HepG2 (cell line): ENCODE data around the gene ZNF597. TPM values are rescaled to one million over a fixed set of nuclear protein-coding genes. Genes with fewer than 3 reads are reported as not detected.

ENCODE experiments used
- CCDC6 ChIP-seq: sonication (generic); formaldehyde crosslinking; IDR thresholded peaks from 2 replicates; pipeline ENCODE4 v1.8.1; 2022; ENCODE audit warnings: mild to moderate bottlenecking, missing genetic modification reagents, moderate library complexity
- CREBL2 ChIP-seq: sonication (generic); formaldehyde crosslinking; IDR thresholded peaks from 2 replicates; pipeline ENCODE4 v1.8.1; 2023; ENCODE audit warnings: missing genetic modification reagents, mild to moderate bottlenecking, borderline replicate concordance
- FOXO1 ChIP-seq: sonication (generic); formaldehyde crosslinking; IDR thresholded peaks from 2 replicates; pipeline ENCODE4 v1.4.0; 2020; ENCODE audit warnings: missing genetic modification reagents
- HMG20B ChIP-seq: conservative IDR thresholded peaks from 2 replicates; pipeline ENCODE4 v1.6.1; 2016; ENCODE audit warnings: missing genetic modification reagents, missing compliant biosample characterization
- NFYC ChIP-seq: IDR thresholded peaks from 2 replicates; pipeline ENCODE4 v1.6.1; 2016; ENCODE audit warnings: missing genetic modification reagents, missing compliant biosample characterization
- NR2C2 ChIP-seq: sonication (generic); formaldehyde crosslinking; IDR thresholded peaks from 2 replicates; pipeline ENCODE4 v1.4.0; 2020; ENCODE audit warnings: missing genetic modification reagents, mild to moderate bottlenecking, moderate library complexity, borderline replicate concordance
- RAD51 ChIP-seq: fragments of 450-650 bp; IDR thresholded peaks from 2 replicates; pipeline ENCODE4 v1.6.1; 2016; ENCODE audit warnings: borderline replicate concordance
- REST ChIP-seq, 2 experiments: IDR thresholded peaks; 2 replicates each; pipeline ENCODE4 v1.6.1; 2011 to 2012; ENCODE audit warnings: low read length in 2 of 2, borderline replicate concordance in 1 of 2, low read depth in 1 of 2, mild to moderate bottlenecking in 1 of 2, moderate library complexity in 1 of 2
- RFXANK ChIP-seq: IDR thresholded peaks from 2 replicates; pipeline ENCODE4 v1.6.1; 2016
- SETDB1 ChIP-seq: sonication (generic); formaldehyde crosslinking; IDR thresholded peaks from 2 replicates; pipeline ENCODE4 v1.5.1; 2020; ENCODE audit warnings: missing genetic modification reagents, mild to moderate bottlenecking, borderline replicate concordance
- SMC3 ChIP-seq: IDR thresholded peaks from 2 replicates; pipeline ENCODE4 v1.6.1; 2011; ENCODE audit warnings: low read length, improper control_type of control experiment
- U2AF1 ChIP-seq: fragments of 200-400 bp; formaldehyde crosslinking; optimal IDR thresholded peaks from 2 replicates; pipeline ENCODE3; 2017; ENCODE audit warnings: mild to moderate bottlenecking, low read depth, low read length
- UBTF ChIP-seq: sonication (generic); formaldehyde crosslinking; IDR thresholded peaks from 2 replicates; pipeline ENCODE4 v1.4.0; 2020; ENCODE audit warnings: mild to moderate bottlenecking, missing genetic modification reagents
- ZFP36L2 ChIP-seq: sonication (generic); formaldehyde crosslinking; IDR thresholded peaks from 2 replicates; pipeline ENCODE4 v1.4.0; 2020; ENCODE audit warnings: missing genetic modification reagents
- ZNF20 ChIP-seq: sonication (generic); formaldehyde crosslinking; IDR thresholded peaks from 2 replicates; pipeline ENCODE4 v1.4.0; 2020; ENCODE audit warnings: mild to moderate bottlenecking, moderate library complexity, missing genetic modification reagents
- ZNF225 ChIP-seq: sonication (generic); formaldehyde crosslinking; IDR thresholded peaks from 2 replicates; pipeline ENCODE4 v1.4.0; 2020; ENCODE audit warnings: mild to moderate bottlenecking, missing genetic modification reagents
- ZNF24 ChIP-seq: fragments of 450-650 bp; IDR thresholded peaks from 2 replicates; pipeline ENCODE4 v1.6.1; 2017; ENCODE audit warnings: antibody characterized with exemption, mild to moderate bottlenecking
- ZNF605 ChIP-seq: sonication (generic); formaldehyde crosslinking; IDR thresholded peaks from 2 replicates; pipeline ENCODE4 v1.8.0; 2022; ENCODE audit warnings: mild to moderate bottlenecking, missing genetic modification reagents
- ZNF724P ChIP-seq: sonication (generic); formaldehyde crosslinking; IDR thresholded peaks from 2 replicates; pipeline ENCODE4 v1.8.0; 2022; ENCODE audit warnings: missing genetic modification reagents, borderline replicate concordance
- ZNF768 ChIP-seq: sonication (generic); formaldehyde crosslinking; IDR thresholded peaks from 2 replicates; pipeline ENCODE4 v1.4.0; 2020; ENCODE audit warnings: missing genetic modification reagents
- ZNF883 ChIP-seq: sonication (generic); formaldehyde crosslinking; IDR thresholded peaks from 2 replicates; pipeline ENCODE4 v1.5.1; 2020; ENCODE audit warnings: mild to moderate bottlenecking, missing genetic modification reagents; ENCODE audit errors: not compliant biosample characterization
- polyA plus RNA-seq, 8 experiments: library from polyadenylated mRNA; depleted of rRNA in 3 of 8; stranded (reverse) in 7 of 8; unstranded in 1 of 8; fragments of >200 nt; fragmentation: Illumina TruSeq in 4 of 8; extraction: Trizol in 4 of 8; gene quantifications; 2 replicates each; pipeline versions ENCODE4 v1.2.1 to v1.2.3, GENCODE V29; 2011 to 2016; ENCODE audit warnings: low read depth in 4 of 8, missing spikeins in 1 of 8, mixed read lengths in 1 of 8; ENCODE audit not compliant: insufficient read depth in 1 of 8
- total RNA-seq, 5 experiments: library from RNA; depleted of rRNA; stranded (reverse); fragments of >200 nt; fragmentation: Illumina TruSeq; extraction: Trizol; gene quantifications; 2 replicates each; pipeline ENCODE4 v1.2.3, GENCODE V29; 2016; ENCODE audit warnings: low read depth in 1 of 5
- TF ChIP-seq, protein P1 (sequence below): sonication (generic); formaldehyde crosslinking; IDR thresholded peaks from 2 replicates; pipeline ENCODE4 v1.4.0; 2020; ENCODE audit warnings: missing genetic modification reagents

Gene ZNF597
- total and polyA plus RNA-seq, 2 of the 13 experiments (the other 11 are each of a cell fraction or from before 2014, with no cell fraction given), result 1.3 to 2.4 TPM

GRCh38 chr16:3443108-3444031 lies at the start of gene ZNF597, which contains the start of gene NAA60 (continued):
- no peak for TF ChIP-seq RFXANK (CRISPR knock-in tag)
- 0 out of 2 replicates have a peak, but pooled peaks have one; percentile 16 for TF ChIP-seq ZNF605 (CRISPR knock-in tag)
- TF ChIP-seq NR2C2, result no peak; the same call in 1 of the 2 replicates
- no peak for TF ChIP-seq ZNF768
- no peak for TF ChIP-seq CREBL2 (CRISPR knock-in tag)
- TF ChIP-seq FOXO1 (CRISPR knock-in tag), result no peak
- TF ChIP-seq ZFP36L2 (CRISPR knock-in tag), result no peak
- TF ChIP-seq ZNF20 (CRISPR knock-in tag), result no peak
- no peak for TF ChIP-seq ZNF225 (CRISPR knock-in tag)
- no peak for TF ChIP-seq CCDC6
- TF ChIP-seq UBTF (CRISPR knock-in tag), result 0 out of 2 replicates have a peak, but pooled peaks have one; percentile 19
- no peak for TF ChIP-seq SMC3
- TF ChIP-seq U2AF1, result no peak
- TF ChIP-seq SETDB1 (CRISPR knock-in tag), result no peak
- TF ChIP-seq, protein P1, sequence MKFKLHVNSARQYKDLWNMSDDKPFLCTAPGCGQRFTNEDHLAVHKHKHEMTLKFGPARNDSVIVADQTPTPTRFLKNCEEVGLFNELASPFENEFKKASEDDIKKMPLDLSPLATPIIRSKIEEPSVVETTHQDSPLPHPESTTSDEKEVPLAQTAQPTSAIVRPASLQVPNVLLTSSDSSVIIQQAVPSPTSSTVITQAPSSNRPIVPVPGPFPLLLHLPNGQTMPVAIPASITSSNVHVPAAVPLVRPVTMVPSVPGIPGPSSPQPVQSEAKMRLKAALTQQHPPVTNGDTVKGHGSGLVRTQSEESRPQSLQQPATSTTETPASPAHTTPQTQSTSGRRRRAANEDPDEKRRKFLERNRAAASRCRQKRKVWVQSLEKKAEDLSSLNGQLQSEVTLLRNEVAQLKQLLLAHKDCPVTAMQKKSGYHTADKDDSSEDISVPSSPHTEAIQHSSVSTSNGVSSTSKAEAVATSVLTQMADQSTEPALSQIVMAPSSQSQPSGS, result no peak
- no peak for TF ChIP-seq ZNF24
- no peak for TF ChIP-seq HMG20B (CRISPR knock-in tag)
- peak; percentile 50; the same call in 1 of the 2 replicates for TF ChIP-seq ZNF724P (CRISPR knock-in tag)
- TF ChIP-seq REST (IDR thresholded peaks at IDR 0.05; ENCODE audit: borderline replicate concordance in 1 of 2, low read depth in 1 of 2, low read length in 2 of 2), result no peak
- peak; percentile 90 for TF ChIP-seq NFYC (CRISPR knock-in tag)
- TF ChIP-seq ZNF883 (CRISPR knock-in tag), result no peak
- no peak for TF ChIP-seq RAD51
